ENCODE results near the gene ETV3L.
"Not testable (repeated sequence)": the region's sequence is repeated elsewhere in the genome, so short reads cannot be mapped to it uniquely, and the experiment has no call there.

ETV3L gene

DNA sequence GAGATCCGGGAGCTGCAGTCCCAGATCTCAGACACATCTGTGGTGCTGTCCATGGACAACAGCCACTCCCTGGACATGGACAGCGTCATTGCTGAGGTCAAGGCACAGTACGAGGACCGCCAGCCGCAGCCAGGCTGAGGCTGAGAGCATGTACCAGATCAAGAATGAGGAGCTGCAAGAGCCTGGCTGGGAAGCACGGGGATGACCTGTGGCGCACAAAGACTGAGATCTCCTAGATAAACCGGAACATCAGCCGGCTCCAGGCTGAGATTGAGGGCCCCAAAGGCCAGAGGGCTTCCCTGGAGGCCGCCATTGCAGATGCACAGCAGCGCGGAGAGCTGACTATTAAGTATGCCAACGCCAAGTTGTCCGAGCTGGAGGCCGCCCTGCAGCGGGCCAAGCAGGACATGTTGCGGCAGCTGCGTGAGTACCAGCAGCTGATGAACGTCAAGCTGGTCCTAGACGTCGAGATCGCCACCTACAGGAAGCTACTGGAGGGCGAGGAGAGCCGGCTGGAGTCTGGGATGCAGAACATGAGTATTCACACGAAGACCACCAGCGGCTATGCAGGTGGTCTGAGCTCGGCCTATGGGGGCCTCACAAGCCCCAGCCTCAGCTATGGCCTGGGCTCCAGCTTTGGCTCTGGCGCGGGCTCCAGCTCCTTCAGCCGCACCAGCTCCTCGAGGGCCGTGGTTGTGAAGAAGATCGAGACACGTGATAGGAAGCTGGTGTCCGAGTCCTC, 25.5 kb downstream of the ETV3L start:
- DNase-seq = peak; percentile 21

DNA sequence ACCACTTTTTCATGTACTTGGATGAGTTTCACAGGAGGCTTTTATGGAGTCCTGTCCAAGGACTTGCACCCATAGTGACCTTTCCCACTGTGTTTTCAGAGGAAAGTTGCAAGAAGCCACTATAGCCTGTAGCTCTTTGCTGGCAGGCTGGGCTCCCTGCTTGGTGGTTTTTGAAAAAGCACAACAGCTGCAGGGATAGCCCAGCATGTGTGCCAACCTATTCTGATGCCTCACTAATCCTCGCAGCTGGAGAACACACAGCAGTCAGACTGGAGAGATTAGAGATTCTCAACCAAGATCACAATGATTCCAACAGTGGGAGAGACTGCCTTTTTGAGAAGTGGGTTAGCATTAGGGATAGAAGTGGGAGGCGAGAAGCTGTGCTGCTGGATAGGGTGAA, 30.0 kb downstream of the ETV3L start:
- no peak for DNase-seq

DNA sequence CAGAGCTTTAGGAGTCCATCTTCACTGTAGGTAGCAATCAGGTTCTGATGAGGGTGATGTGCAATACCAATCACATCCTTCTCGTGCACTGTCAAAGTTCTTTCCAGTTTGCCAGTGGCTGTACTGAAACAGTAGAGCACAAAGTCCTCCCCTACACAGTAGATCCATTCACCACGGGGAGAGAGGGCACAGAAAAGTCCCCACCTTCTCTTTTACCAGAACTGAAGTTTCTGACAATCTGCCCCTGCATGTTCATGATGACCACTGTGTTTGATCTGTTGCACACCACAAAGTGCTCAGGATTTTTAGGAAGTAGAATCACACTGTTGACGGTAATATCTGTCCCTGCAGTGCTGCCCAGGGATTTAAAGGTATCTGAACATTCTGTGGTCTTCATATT, 40.4 kb downstream of the ETV3L start:
- not testable (repeated sequence) for DNase-seq

DNA sequence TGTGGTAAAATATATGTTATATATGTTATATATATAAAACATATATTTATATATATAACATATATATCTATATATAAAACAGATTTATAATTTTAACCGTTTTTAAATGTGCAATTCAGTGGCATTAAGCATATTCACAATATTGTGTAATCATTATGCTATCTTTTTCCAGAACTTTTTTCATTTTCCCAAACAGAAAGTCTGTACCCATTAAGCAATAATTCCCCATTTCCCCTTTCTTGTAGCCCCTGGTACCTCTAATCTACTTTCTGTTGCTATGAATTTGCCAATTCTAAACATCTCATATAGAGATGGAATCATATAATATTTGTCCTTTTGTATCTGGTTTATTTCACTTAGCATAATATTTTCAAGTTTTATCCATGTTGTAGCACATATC, 43.3 kb downstream of the ETV3L start:
- no peak for DNase-seq

DNA sequence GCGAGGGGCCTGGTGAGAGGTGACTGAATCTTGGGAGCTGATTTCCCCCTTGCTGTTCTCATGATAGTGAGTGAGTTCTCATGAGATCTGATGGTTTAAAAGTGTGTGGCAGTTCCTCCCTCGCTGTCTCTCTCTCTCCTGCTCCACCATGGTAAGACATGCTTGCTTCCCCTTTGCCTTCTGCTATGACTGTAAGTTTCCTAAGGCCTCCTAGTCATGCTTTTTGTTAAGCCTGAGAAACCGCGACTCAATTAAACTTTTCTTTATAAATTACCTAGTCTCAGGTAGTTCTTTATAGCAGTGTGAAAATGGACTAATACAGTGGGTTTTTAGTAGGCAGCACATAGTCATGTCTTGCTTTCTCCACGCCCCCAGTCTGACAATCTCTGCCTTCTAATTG, 43.9 kb downstream of the ETV3L start:
- not testable (repeated sequence) for DNase-seq

DNA sequence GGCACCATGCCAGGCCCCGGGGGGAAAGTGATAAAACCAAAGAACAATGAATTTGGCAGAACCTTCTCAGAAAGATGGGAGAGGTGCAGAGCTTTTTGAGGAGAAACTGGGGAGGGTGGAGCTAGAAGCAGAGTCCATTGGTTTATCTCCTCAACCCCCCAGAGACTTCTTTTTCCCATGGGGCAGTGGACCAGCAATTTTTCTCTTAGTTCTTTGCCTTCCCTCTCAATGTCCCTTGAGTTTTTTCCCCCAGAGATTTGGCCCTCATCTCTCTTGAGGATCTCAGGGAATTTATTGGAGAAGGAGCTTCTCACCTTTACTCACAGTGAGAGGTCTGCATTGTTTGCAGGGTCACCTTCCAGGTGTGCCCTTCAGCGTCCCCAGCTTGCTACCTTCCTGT, 48.8 kb downstream of the ETV3L start:
- DNase-seq = no peak

DNA sequence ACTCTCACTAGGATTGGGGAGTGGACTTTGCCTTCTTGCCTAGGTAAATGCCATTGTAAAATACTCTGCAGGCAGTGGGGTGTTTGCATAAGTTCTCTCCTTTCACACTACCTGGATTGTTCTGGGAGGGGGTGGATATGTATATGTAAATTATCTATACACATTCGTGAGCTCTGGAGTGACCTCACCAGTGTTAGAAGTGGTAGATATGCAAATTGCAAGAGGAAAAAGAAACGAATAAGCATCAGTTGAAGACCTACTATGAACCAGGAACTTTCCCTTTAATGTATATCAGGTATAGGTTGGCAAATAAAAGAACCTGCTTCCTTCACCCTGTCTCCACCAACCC, 52.6 kb downstream of the ETV3L start:
- DNase-seq = no peak

DNA sequence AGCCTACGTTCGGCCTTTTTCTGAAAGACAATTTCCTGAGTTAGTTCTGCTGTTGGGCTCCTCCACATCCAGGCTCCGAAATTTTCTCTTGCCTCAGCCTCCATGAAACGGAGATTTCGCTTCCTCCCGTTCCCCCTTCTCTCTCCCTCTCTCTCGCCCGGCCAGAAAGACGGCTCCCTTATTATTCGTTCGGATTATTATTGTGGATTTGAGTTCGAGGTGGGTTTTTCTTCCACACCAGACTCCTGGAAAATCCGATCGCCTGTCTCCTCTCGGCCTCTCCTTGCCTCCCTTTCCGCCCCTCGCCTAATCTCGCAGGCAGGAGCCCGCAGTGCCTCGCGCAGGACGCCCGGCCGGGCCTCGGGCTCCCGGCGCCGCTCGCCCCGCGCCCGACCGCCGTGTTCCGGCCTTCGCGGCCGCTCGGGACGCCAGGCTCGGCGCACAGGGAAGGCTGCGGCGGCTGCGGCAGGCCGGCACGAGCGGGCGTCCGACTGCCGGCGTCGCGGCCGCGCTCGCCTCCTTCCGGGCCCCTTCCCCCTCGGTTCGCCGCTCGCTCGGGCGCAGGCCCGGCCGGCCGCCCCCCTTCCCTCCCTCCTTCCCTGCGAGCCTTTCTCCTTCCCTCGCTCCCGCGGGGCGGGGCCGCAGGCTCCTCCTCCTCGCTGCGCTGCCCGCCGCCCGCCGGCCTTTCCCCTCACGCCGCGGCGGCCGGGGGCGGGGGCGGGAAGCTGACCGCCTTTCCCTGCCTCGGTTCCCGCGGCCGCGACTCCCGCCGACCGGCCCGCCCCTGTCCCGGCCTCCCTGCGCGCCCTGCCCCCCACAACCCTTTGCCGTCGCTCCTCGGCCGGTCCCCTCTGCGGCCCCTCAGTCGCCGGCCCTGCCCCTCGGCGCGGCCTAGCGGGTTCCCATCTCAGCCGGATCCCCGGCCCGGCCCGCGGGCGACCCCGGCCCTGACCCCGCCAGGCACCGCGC, 54.1 kb downstream of the ETV3L start, which contains the start of gene ARHGEF11:
Gene ARHGEF11 (minus strand): TSS at position 493 of the 969 bp plus-strand sequence. CDS start 1,412 bp downstream, outside the sequence.
- peak; percentile 86 for DNase-seq

DNA sequence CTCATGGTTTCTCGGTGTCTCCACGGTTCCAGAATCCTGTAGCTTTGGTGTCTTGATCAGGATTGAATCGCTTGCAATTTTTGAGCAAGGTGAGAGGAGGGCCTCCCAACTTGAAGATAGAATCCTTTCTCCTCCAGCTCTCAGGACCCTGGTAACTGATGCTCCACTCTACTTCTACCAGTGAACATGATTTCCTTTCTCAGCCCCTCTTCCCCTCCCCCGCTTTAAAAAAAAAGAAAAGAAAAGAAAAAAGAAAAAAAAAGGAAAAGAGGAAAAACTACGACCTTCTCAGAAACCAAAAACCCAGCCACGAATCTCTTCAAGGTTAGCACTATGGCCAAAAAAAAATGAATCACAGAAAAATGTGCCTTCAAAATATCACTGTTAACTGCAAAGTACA, 55.3 kb downstream of the ETV3L start:
- no peak for DNase-seq

DNA sequence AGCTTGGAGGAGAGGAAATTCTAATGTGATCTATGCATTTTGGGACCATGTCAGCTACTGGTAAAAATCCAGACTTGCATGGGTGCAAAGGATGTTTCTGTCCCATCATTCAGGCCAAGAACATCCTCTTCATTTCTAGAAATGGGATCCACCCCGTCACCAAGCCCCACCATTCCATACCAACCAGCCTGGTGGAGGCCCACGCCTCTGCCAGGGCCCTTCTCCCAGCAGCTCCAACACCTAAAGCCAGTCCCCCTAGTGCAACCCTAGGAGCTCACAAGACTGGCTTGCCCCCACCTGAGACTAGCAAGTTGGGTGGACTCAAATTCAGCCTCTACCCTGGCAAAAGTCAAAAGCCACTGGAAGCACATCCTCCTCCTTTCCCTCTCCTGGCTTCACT, 55.9 kb downstream of the ETV3L start:
- DNase-seq = no peak

DNA sequence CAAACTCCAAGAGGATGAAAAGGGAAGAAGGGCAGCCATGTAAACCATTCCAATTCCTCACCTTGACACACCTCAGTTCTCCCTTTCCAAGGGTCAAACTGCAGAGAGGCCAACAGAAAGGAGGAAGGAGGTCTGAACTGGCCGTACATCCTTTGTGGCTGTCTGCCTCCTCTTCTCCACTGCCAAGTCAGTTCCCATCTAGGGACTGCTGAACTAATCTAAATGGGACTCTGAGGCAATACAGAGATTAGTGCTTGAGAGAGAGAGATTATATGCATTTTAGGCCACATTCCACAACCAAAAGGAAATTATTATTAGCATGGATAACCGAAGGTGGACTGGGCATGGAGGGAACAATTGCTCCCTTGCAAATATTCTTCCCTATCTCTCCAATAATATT, 56.8 kb downstream of the ETV3L start:
- DNase-seq = no peak

All from NCI-H226 (cell line).